ENCODE results near the gene CYFIP2. TPM values are rescaled to one million over a fixed set of nuclear protein-coding genes. Genes with fewer than 3 reads are reported as not detected.

Gene CYFIP2
- total and polyA plus RNA-seq, 2 donors, result 98.9 to 102 TPM

GRCh38 chr5:157301066-157301465 lies 35.1 kb downstream of the CYFIP2 start:
- Histone ChIP-seq H3K4me3 (ENCODE audit: low read length in 2 of 2) (no peak overlapping the region), H3K9me3 (ENCODE audit: control insufficient read depth in 2 of 2, insufficient read depth in 1 of 2, low read length in 1 of 2) (no peaks in the 10 kb centered on the region), H3K36me3 (ENCODE audit: control insufficient read depth in 2 of 2, insufficient read depth in 2 of 2, low read length in 1 of 2) (peaks cover 85 to 95% of the 10 kb centered on the region in 2 donors), H3K27ac (ENCODE audit: low read depth in 1 of 2, low read length in 1 of 2) (no peak overlapping the region), H3K4me1 (ENCODE audit: control insufficient read depth in 2 of 2, insufficient read depth in 2 of 2, low read length in 2 of 2) (peaks cover 0 to 4% of the 10 kb centered on the region in 2 donors), H3K27me3 (ENCODE audit: control insufficient read depth in 2 of 2, insufficient read depth in 1 of 2, low read length in 1 of 2) (no peaks in the 10 kb centered on the region)
- DNase-seq (ENCODE audit: low read depth in 6 of 9, low spot score in 9 of 9), result no peak

- Histone ChIP-seq H3K4me3 (ENCODE audit: low read length in 2 of 2) (no peak overlapping the region), H3K9me3 (ENCODE audit: control insufficient read depth in 2 of 2, insufficient read depth in 1 of 2, low read length in 1 of 2) (no peaks in the 10 kb centered on the region), H3K36me3 (ENCODE audit: control insufficient read depth in 2 of 2, insufficient read depth in 2 of 2, low read length in 1 of 2) (peaks cover 75 to 90% of the 10 kb centered on the region in 2 donors), H3K27ac (ENCODE audit: low read depth in 1 of 2, low read length in 1 of 2) (no peak overlapping the region), H3K4me1 (ENCODE audit: control insufficient read depth in 2 of 2, insufficient read depth in 2 of 2, low read length in 2 of 2) (peaks cover 0 to 10% of the 10 kb centered on the region in 2 donors), H3K27me3 (ENCODE audit: control insufficient read depth in 2 of 2, insufficient read depth in 1 of 2, low read length in 1 of 2) (no peaks in the 10 kb centered on the region)
- DNase-seq (ENCODE audit: low read depth in 6 of 9, low spot score in 9 of 9), result no peak
- 98% methylated on average over 5 of the region's 5 CpGs for WGBS
Measured at GRCh38 chr5:157303023-157303422, 37.1 kb downstream of the CYFIP2 start.

GRCh38 chr5:157303667-157304327 lies 37.9 kb downstream of the CYFIP2 start:
- Histone ChIP-seq H3K27ac (ENCODE audit: low read depth in 1 of 2, low read length in 1 of 2) (peak overlapping the region in 1 of 2 donors; percentile 58), H3K4me3 (ENCODE audit: low read length in 2 of 2) (no peak overlapping the region), H3K27me3 (ENCODE audit: control insufficient read depth in 2 of 2, insufficient read depth in 1 of 2, low read length in 1 of 2) (no peaks in the 10 kb centered on the region), H3K9me3 (ENCODE audit: control insufficient read depth in 2 of 2, insufficient read depth in 1 of 2, low read length in 1 of 2) (no peaks in the 10 kb centered on the region), H3K36me3 (ENCODE audit: control insufficient read depth in 2 of 2, insufficient read depth in 2 of 2, low read length in 1 of 2) (peaks cover 71 to 93% of the 10 kb centered on the region in 2 donors), H3K4me1 (ENCODE audit: control insufficient read depth in 2 of 2, insufficient read depth in 2 of 2, low read length in 2 of 2) (peaks cover 0 to 10% of the 10 kb centered on the region in 2 donors)
- DNase-seq (ENCODE audit: low read depth in 6 of 9, low spot score in 9 of 9), result peak in 1 of 9 donors; percentile 50
- 89% methylated on average over 8 of the region's 8 CpGs for WGBS

- Histone ChIP-seq H3K36me3 (ENCODE audit: control insufficient read depth in 2 of 2, insufficient read depth in 2 of 2, low read length in 1 of 2) (peaks cover 67 to 95% of the 10 kb centered on the region in 2 donors), H3K4me3 (ENCODE audit: low read length in 2 of 2) (no peak overlapping the region), H3K9me3 (ENCODE audit: control insufficient read depth in 2 of 2, insufficient read depth in 1 of 2, low read length in 1 of 2) (no peaks in the 10 kb centered on the region), H3K27me3 (ENCODE audit: control insufficient read depth in 2 of 2, insufficient read depth in 1 of 2, low read length in 1 of 2) (no peaks in the 10 kb centered on the region), H3K4me1 (ENCODE audit: control insufficient read depth in 2 of 2, insufficient read depth in 2 of 2, low read length in 2 of 2) (peaks cover 0 to 10% of the 10 kb centered on the region in 2 donors), H3K27ac (ENCODE audit: low read depth in 1 of 2, low read length in 1 of 2) (peak overlapping the region in 1 of 2 donors; percentile 49)
- WGBS, result 97% methylated on average over 4 of the region's 4 CpGs
- DNase-seq (ENCODE audit: low read depth in 6 of 9, low spot score in 9 of 9), result no peak
Measured at GRCh38 chr5:157306081-157306480, 40.2 kb downstream of the CYFIP2 start.

GRCh38 chr5:157306692-157307471 lies 41.0 kb downstream of the CYFIP2 start:
- 84% methylated on average over 10 of the region's 10 CpGs for WGBS
- no peaks in the 10 kb centered on the region for H3K9me3 ChIP-seq (ENCODE audit: control insufficient read depth in 2 of 2, insufficient read depth in 1 of 2, low read length in 1 of 2)
- peaks cover 0 to 10% of the 10 kb centered on the region in 2 donors for H3K4me1 ChIP-seq (ENCODE audit: control insufficient read depth in 2 of 2, insufficient read depth in 2 of 2, low read length in 2 of 2)
- no peak overlapping the region for H3K27ac ChIP-seq (ENCODE audit: low read depth in 1 of 2, low read length in 1 of 2)
- H3K27me3 ChIP-seq (ENCODE audit: control insufficient read depth in 2 of 2, insufficient read depth in 1 of 2, low read length in 1 of 2), result no peaks in the 10 kb centered on the region
- peaks cover 67 to 95% of the 10 kb centered on the region in 2 donors for H3K36me3 ChIP-seq (ENCODE audit: control insufficient read depth in 2 of 2, insufficient read depth in 2 of 2, low read length in 1 of 2)
- no peak overlapping the region for H3K4me3 ChIP-seq (ENCODE audit: low read length in 2 of 2)
- DNase-seq (ENCODE audit: low read depth in 6 of 9, low spot score in 9 of 9), result peak in 1 of 9 donors; percentile 45

- Histone ChIP-seq H3K4me1 (ENCODE audit: control insufficient read depth in 2 of 2, insufficient read depth in 2 of 2, low read length in 2 of 2) (peaks cover 0 to 6% of the 10 kb centered on the region in 2 donors), H3K27ac (ENCODE audit: low read depth in 1 of 2, low read length in 1 of 2) (no peak overlapping the region), H3K36me3 (ENCODE audit: control insufficient read depth in 2 of 2, insufficient read depth in 2 of 2, low read length in 1 of 2) (peaks cover 49 to 93% of the 10 kb centered on the region in 2 donors), H3K9me3 (ENCODE audit: control insufficient read depth in 2 of 2, insufficient read depth in 1 of 2, low read length in 1 of 2) (no peaks in the 10 kb centered on the region), H3K4me3 (ENCODE audit: low read length in 2 of 2) (no peak overlapping the region), H3K27me3 (ENCODE audit: control insufficient read depth in 2 of 2, insufficient read depth in 1 of 2, low read length in 1 of 2) (no peaks in the 10 kb centered on the region)
- DNase-seq (ENCODE audit: low read depth in 6 of 9, low spot score in 9 of 9), result no peak
- 64% methylated on average over 8 of the region's 8 CpGs for WGBS
Measured at GRCh38 chr5:157308836-157309465, 43.0 kb downstream of the CYFIP2 start.

GRCh38 chr5:157309796-157310195 lies 43.9 kb downstream of the CYFIP2 start:
- Histone ChIP-seq H3K36me3 (ENCODE audit: control insufficient read depth in 2 of 2, insufficient read depth in 2 of 2, low read length in 1 of 2) (peaks cover 53 to 93% of the 10 kb centered on the region in 2 donors), H3K27me3 (ENCODE audit: control insufficient read depth in 2 of 2, insufficient read depth in 1 of 2, low read length in 1 of 2) (no peaks in the 10 kb centered on the region), H3K9me3 (ENCODE audit: control insufficient read depth in 2 of 2, insufficient read depth in 1 of 2, low read length in 1 of 2) (no peaks in the 10 kb centered on the region), H3K4me3 (ENCODE audit: low read length in 2 of 2) (no peak overlapping the region), H3K27ac (ENCODE audit: low read depth in 1 of 2, low read length in 1 of 2) (no peak overlapping the region), H3K4me1 (ENCODE audit: control insufficient read depth in 2 of 2, insufficient read depth in 2 of 2, low read length in 2 of 2) (peaks cover 0 to 6% of the 10 kb centered on the region in 2 donors)
- WGBS, result 97% methylated on average over 14 of the region's 14 CpGs
- DNase-seq (ENCODE audit: low read depth in 6 of 9, low spot score in 9 of 9), result no peak

- peaks cover 47 to 89% of the 10 kb centered on the region in 2 donors for H3K36me3 ChIP-seq (ENCODE audit: control insufficient read depth in 2 of 2, insufficient read depth in 2 of 2, low read length in 1 of 2)
- no peak overlapping the region for H3K27ac ChIP-seq (ENCODE audit: low read depth in 1 of 2, low read length in 1 of 2)
- DNase-seq (ENCODE audit: low read depth in 6 of 9, low spot score in 9 of 9), result no peak
- peaks cover 0 to under 1% of the 10 kb centered on the region in 2 donors for H3K4me1 ChIP-seq (ENCODE audit: control insufficient read depth in 2 of 2, insufficient read depth in 2 of 2, low read length in 2 of 2)
- WGBS, result 97% methylated on average over 11 of the region's 11 CpGs
- H3K4me3 ChIP-seq (ENCODE audit: low read length in 2 of 2), result no peak overlapping the region
- H3K27me3 ChIP-seq (ENCODE audit: control insufficient read depth in 2 of 2, insufficient read depth in 1 of 2, low read length in 1 of 2), result no peaks in the 10 kb centered on the region
- H3K9me3 ChIP-seq (ENCODE audit: control insufficient read depth in 2 of 2, insufficient read depth in 1 of 2, low read length in 1 of 2), result no peaks in the 10 kb centered on the region
Measured at GRCh38 chr5:157311595-157311994, 45.7 kb downstream of the CYFIP2 start.

GRCh38 chr5:157312492-157312891 lies 46.6 kb downstream of the CYFIP2 start:
- H3K27me3 ChIP-seq (ENCODE audit: control insufficient read depth in 2 of 2, insufficient read depth in 1 of 2, low read length in 1 of 2), result no peaks in the 10 kb centered on the region
- H3K36me3 ChIP-seq (ENCODE audit: control insufficient read depth in 2 of 2, insufficient read depth in 2 of 2, low read length in 1 of 2), result peaks cover 45 to 93% of the 10 kb centered on the region in 2 donors
- H3K9me3 ChIP-seq (ENCODE audit: control insufficient read depth in 2 of 2, insufficient read depth in 1 of 2, low read length in 1 of 2), result no peaks in the 10 kb centered on the region
- DNase-seq (ENCODE audit: low read depth in 6 of 9, low spot score in 9 of 9), result peak in 7 of 9 donors; percentile 31 to 76 (median 47)
- WGBS, result 62% methylated on average over 6 of the region's 6 CpGs
- H3K4me1 ChIP-seq (ENCODE audit: control insufficient read depth in 2 of 2, insufficient read depth in 2 of 2, low read length in 2 of 2), result no peaks in the 10 kb centered on the region
- H3K27ac ChIP-seq (ENCODE audit: low read depth in 1 of 2, low read length in 1 of 2), result no peak overlapping the region
- H3K4me3 ChIP-seq (ENCODE audit: low read length in 2 of 2), result no peak overlapping the region
